Medulla oblongata (tissue), 1 donor: ENCODE measurements around the gene NECTIN3.

Experiments
- DNase-seq: peaks from one replicate; pipeline ENCODE4 v3.0.0-alpha.2; 2015; ENCODE audit errors: extremely low spot score

The NECTIN3 gene

GRCh38 chr3:111071257-111072030, at the start of gene NECTIN3:
NECTIN3 (plus strand) TSS chr3:111071816; CDS start chr3:111072018, 202 bp downstream.
- peak; percentile 95 for DNase-seq

- DNase-seq, result no peak
These were observed 43.7 kb upstream of the NECTIN3 start for GRCh38 chr3:111027868-111028267.

GRCh38 chr3:111031538-111031937, 40.1 kb upstream of the NECTIN3 start:
- DNase-seq, result no peak

- DNase-seq, result no peak
These were observed 38.9 kb upstream of the NECTIN3 start for GRCh38 chr3:111032677-111033076.

- DNase-seq, result no peak
These were observed 38.1 kb upstream of the NECTIN3 start for GRCh38 chr3:111033470-111034050.

GRCh38 chr3:111035316-111035715, 36.3 kb upstream of the NECTIN3 start:
- no peak for DNase-seq

GRCh38 chr3:111035902-111036301, 35.7 kb upstream of the NECTIN3 start:
- no peak for DNase-seq

- no peak for DNase-seq
These were observed 30.7 kb upstream of the NECTIN3 start for GRCh38 chr3:111040959-111041358.

GRCh38 chr3:111045564-111045963, 26.1 kb upstream of the NECTIN3 start:
- DNase-seq, result no peak

GRCh38 chr3:111047042-111047441, 24.6 kb upstream of the NECTIN3 start:
- DNase-seq, result no peak

GRCh38 chr3:111047812-111048435, 23.7 kb upstream of the NECTIN3 start:
- DNase-seq, result no peak

- no peak for DNase-seq
These were observed 20.3 kb upstream of the NECTIN3 start for GRCh38 chr3:111051354-111051753.

GRCh38 chr3:111068574-111068973, 3.0 kb upstream of the NECTIN3 start:
- DNase-seq, result no peak

- DNase-seq, result peak; percentile 54
These were observed 1.4 kb upstream of the NECTIN3 start for GRCh38 chr3:111069974-111070771.

- DNase-seq, result peak; percentile 57
These were observed 802 bp upstream of the NECTIN3 start for GRCh38 chr3:111070772-111071256.

- peak; percentile 33 for DNase-seq
These were observed 660 bp downstream of the NECTIN3 start for GRCh38 chr3:111072031-111072921.

- DNase-seq, result peak; percentile 13
These were observed 1.6 kb downstream of the NECTIN3 start for GRCh38 chr3:111073218-111073617.

- DNase-seq, result no peak
These were observed 5.1 kb downstream of the NECTIN3 start for GRCh38 chr3:111076732-111077131.

GRCh38 chr3:111077369-111077768, 5.8 kb downstream of the NECTIN3 start:
- no peak for DNase-seq

- peak; percentile 54 for DNase-seq
These were observed 8.8 kb downstream of the NECTIN3 start for GRCh38 chr3:111080413-111080812.

- no peak for DNase-seq
These were observed 9.5 kb downstream of the NECTIN3 start for GRCh38 chr3:111081008-111081545.
